Small intestine (tissue), 16 donors: ENCODE results near the gene ADGRD1. TPM values are rescaled to one million over a fixed set of nuclear protein-coding genes. Genes with fewer than 3 reads are reported as not detected.
A peak's percentile ranks its signal among the peaks of the same experiment; 100 is the strongest.
"Not testable (repeated sequence)": the region's sequence is repeated elsewhere in the genome, so short reads cannot be mapped to it uniquely, and the experiment has no call there.

Experiments
- DNase-seq, 2 donors: peaks; one replicate each; pipeline versions ENCODE4 v3.0.0 to v3.0.0-alpha.2; 2013
- FAIRE-seq: peaks from 2 replicates; lab custom pipeline; 2012; peaks lifted over from hg19 to GRCh38; lab: Jason Lieb, UNC
- H3K27ac ChIP-seq, 3 donors: one replicate each; pipeline ENCODE4 v1.5.1; 2013; ENCODE audit warnings: low read length in 2 of 3, mild to moderate bottlenecking in 2 of 3, control low read depth in 1 of 3, inconsistent platforms in 1 of 3, low read depth in 1 of 3, moderate library complexity in 1 of 3
- H3K27me3 ChIP-seq, 3 donors: one replicate each; pipeline ENCODE4 v1.6.1; 2013; ENCODE audit warnings: low read length in 3 of 3, inconsistent platforms in 1 of 3; ENCODE audit not compliant: control insufficient read depth in 3 of 3, insufficient read depth in 3 of 3
- H3K36me3 ChIP-seq, 3 donors: one replicate each; pipeline ENCODE4 v1.6.1; 2013; ENCODE audit warnings: low read length in 3 of 3, inconsistent platforms in 1 of 3, low read depth in 1 of 3, mild to moderate bottlenecking in 1 of 3, moderate library complexity in 1 of 3; ENCODE audit not compliant: control insufficient read depth in 3 of 3, insufficient read depth in 2 of 3
- H3K4me1 ChIP-seq, 3 donors: one replicate each; pipeline ENCODE4 v1.6.1; 2013; ENCODE audit warnings: low read length in 2 of 3, inconsistent platforms in 1 of 3, low read depth in 1 of 3, mild to moderate bottlenecking in 1 of 3, moderate library complexity in 1 of 3; ENCODE audit not compliant: control insufficient read depth in 3 of 3, insufficient read depth in 2 of 3
- H3K4me3 ChIP-seq, 3 donors: one replicate each; pipeline ENCODE4 v1.5.1; 2013; ENCODE audit warnings: low read length in 3 of 3, control low read depth in 1 of 3, inconsistent platforms in 1 of 3, low read depth in 1 of 3, mild to moderate bottlenecking in 1 of 3, moderate library complexity in 1 of 3
- H3K9me3 ChIP-seq, 2 donors: one replicate each; pipeline ENCODE4 v1.6.1; 2013; ENCODE audit warnings: low read depth in 1 of 2, low read length in 1 of 2; ENCODE audit not compliant: control insufficient read depth in 2 of 2, insufficient read depth in 1 of 2
- WGBS, 3 donors: extraction: QIAGEN DNeasy Blood & Tissue Kit; methylation state at CpG; one replicate each; pipeline ENCODE4 v1.1.7; 2013; 5-methylcytosine and 5-hydroxymethylcytosine counted together
- long read RNA-seq, 10 donors: transcript quantifications; one replicate each; lab custom pipeline, GENCODE V29; 2026
- polyA plus RNA-seq, 4 donors: library from polyadenylated mRNA; stranded (reverse) in 3 of 4; unstranded in 1 of 4; fragments of 200-250 nt in 3 of 4; fragments of 120-200 nt in 1 of 4; gene quantifications; one replicate each; pipeline versions ENCODE4 v1.2.1 to v1.2.3, GENCODE V29; 2013
- donor health status: healthy with polysubstance abuse.
- donor health status: control.
- donor health status: control.
- donor health status: Bipolar disorder and iron deficiency.
- donor health status: healthy.

Gene ADGRD1
- polyA plus RNA-seq, result 10 to 100 TPM in 1 of 4 donors, 1 to 10 TPM in 1, under 1 TPM in 1, not detected in 1; 0.54 to 87.7 (median 9.3) TPM
- long read RNA-seq, donor 1, full-length matches to known transcripts, result 5 of 15 reads
- long read RNA-seq, donor 1, partial matches to known transcripts, result 10 of 15 reads
- long read RNA-seq, donor 1, other reads (novel, unspliced or antisense), result 0 of 15 reads
- long read RNA-seq, donor 2, result 0 reads
- long read RNA-seq, donor 3, result 0 reads
- long read RNA-seq, donor 4, result 0 reads
- long read RNA-seq, donor 5, result 0 reads
- long read RNA-seq, donor 6, full-length matches to known transcripts, result 2 of 2 reads
- long read RNA-seq, donor 6, partial matches to known transcripts, result 0 of 2 reads
- long read RNA-seq, donor 6, other reads (novel, unspliced or antisense), result 0 of 2 reads
- long read RNA-seq, donor 7, result 0 reads
- long read RNA-seq, donor 8, result 0 reads
- long read RNA-seq, donor 9, result 0 reads
- long read RNA-seq, donor 10, full-length matches to known transcripts, result 1 of 1 reads
- long read RNA-seq, donor 10, partial matches to known transcripts, result 0 of 1 reads
- long read RNA-seq, donor 10, other reads (novel, unspliced or antisense), result 0 of 1 reads

GRCh38 chr12:130953771-130954543, at the start of gene ADGRD1:
TSS of gene ADGRD1 (plus strand) at chr12:130953907. CDS start at chr12:130954466, 559 bp downstream.
- Histone ChIP-seq H3K27ac (peak within 1 kb of the TSS in 2 of 3 donors; percentile 59 to 83), H3K4me3 (peak within 1 kb of the TSS in 1 of 3 donors; percentile 54)
- 2 to 7% (median 4%) methylated on average over 24 of the region's 24 CpGs for WGBS, 3 donors

GRCh38 chr12:130904064-130904463, 49.6 kb upstream of the ADGRD1 start:
- Histone ChIP-seq H3K27ac (no peak overlapping the region), H3K4me1 (no peaks in the 10 kb centered on the region), H3K27me3 (no peaks in the 10 kb centered on the region), H3K4me3 (no peak overlapping the region), H3K9me3 (peaks cover 0 to 7% of the 10 kb centered on the region in 2 donors), H3K36me3 (no peaks in the 10 kb centered on the region)
- FAIRE-seq, result no peak
- no peak for DNase-seq
- WGBS, 3 donors, result 74 to 85% (median 81%) methylated on average over 2 of the region's 2 CpGs

More at GRCh38 chr12:130953771-130954543, at the start of gene ADGRD1:
- peaks cover 0 to 4% (median 0%) of the 10 kb centered on the region in 3 donors for H3K27me3 ChIP-seq
- DNase-seq (peak; percentile 7 to 72), FAIRE-seq (no peak)
- H3K4me1 ChIP-seq, result peaks cover 0 to 27% (median 0%) of the 10 kb centered on the region in 3 donors
- peaks cover 0 to 10% (median 0%) of the 10 kb centered on the region in 3 donors for H3K36me3 ChIP-seq
- H3K9me3 ChIP-seq, result no peaks in the 10 kb centered on the region

GRCh38 chr12:130904936-130905455, 48.7 kb upstream of the ADGRD1 start:
- DNase-seq, H3K36me3 ChIP-seq, H3K4me3 ChIP-seq, FAIRE-seq, H3K27ac ChIP-seq, H3K27me3 ChIP-seq, H3K4me1 ChIP-seq, H3K9me3 ChIP-seq: not testable (repeated sequence)
- WGBS, 3 donors, result 89 to 91% (median 90%) methylated on average over 18 to 31 of the region's 31 CpGs

DNA sequence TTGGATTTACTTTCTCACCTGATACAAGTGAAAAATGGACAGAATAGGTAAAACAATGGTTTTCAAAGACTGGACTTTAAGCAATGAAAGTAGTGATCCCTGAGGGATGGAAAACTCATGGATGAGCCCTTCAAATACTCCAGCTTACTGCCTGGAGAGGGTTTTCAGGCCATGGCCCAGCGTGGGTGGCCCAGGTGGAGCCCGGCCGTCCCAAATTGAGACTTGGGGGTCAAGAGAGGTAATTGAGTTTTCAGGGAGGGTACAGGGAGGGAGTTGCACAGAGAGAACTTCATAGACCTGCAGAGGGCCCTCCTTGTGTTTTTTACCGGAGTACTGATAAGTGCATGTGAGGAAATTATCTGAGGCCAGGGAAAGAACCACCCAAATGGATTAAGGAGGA, 44.6 kb upstream of the ADGRD1 start:
- Histone ChIP-seq H3K36me3 (no peaks in the 10 kb centered on the region), H3K4me3 (no peak overlapping the region), H3K27me3 (peaks cover 0 to 1% (median 0%) of the 10 kb centered on the region in 3 donors), H3K9me3 (peaks cover 0 to 11% of the 10 kb centered on the region in 2 donors), H3K4me1 (no peaks in the 10 kb centered on the region), H3K27ac (no peak overlapping the region)
- WGBS, 3 donors, result 80 to 86% (median 80%) methylated on average over 4 of the region's 4 CpGs
- no peak for DNase-seq
- no peak for FAIRE-seq

GRCh38 chr12:130911193-130911592, 42.5 kb upstream of the ADGRD1 start:
- H3K4me3 ChIP-seq, result no peak overlapping the region
- 0 to 47% (median 41%) methylated on average over 1 of the region's 1 CpG for WGBS, 3 donors
- FAIRE-seq, result no peak

GRCh38 chr12:130911933-130912332, 41.8 kb upstream of the ADGRD1 start:
- Histone ChIP-seq H3K36me3 (no peaks in the 10 kb centered on the region), H3K4me1 (no peaks in the 10 kb centered on the region), H3K9me3 (peaks cover 0 to 11% of the 10 kb centered on the region in 2 donors), H3K27ac (no peak overlapping the region), H3K4me3 (no peak overlapping the region), H3K27me3 (peaks cover 0 to 1% (median 0%) of the 10 kb centered on the region in 3 donors)
- DNase-seq, result no peak
- FAIRE-seq, result no peak

More at GRCh38 chr12:130911193-130911592, 42.5 kb upstream of the ADGRD1 start:
- no peak for DNase-seq
- H3K9me3 ChIP-seq, result peaks cover 0 to 11% of the 10 kb centered on the region in 2 donors
- no peaks in the 10 kb centered on the region for H3K36me3 ChIP-seq
- H3K4me1 ChIP-seq, result no peaks in the 10 kb centered on the region
- H3K27me3 ChIP-seq, result peaks cover 0 to 1% (median 0%) of the 10 kb centered on the region in 3 donors
- no peak overlapping the region for H3K27ac ChIP-seq

GRCh38 chr12:130916241-130916911, 37.3 kb upstream of the ADGRD1 start:
- WGBS, 3 donors, result 13 to 19% (median 13%) methylated on average over 37 of the region's 37 CpGs
- peak; percentile 46 to 83 for DNase-seq
- H3K36me3 ChIP-seq, result no peaks in the 10 kb centered on the region
- H3K9me3 ChIP-seq, result no peaks in the 10 kb centered on the region
- H3K27me3 ChIP-seq, result peaks cover 0 to 2% (median 0%) of the 10 kb centered on the region in 3 donors
- no peaks in the 10 kb centered on the region for H3K4me1 ChIP-seq
- H3K27ac ChIP-seq, result no peak overlapping the region
- FAIRE-seq, result no peak
- H3K4me3 ChIP-seq, result peak overlapping the region in 1 of 3 donors; percentile 17
